NCI-H748 (cell line): ENCODE measurements around the gene RNF17.
A peak's percentile ranks its signal among the peaks of the same experiment; 100 is the strongest.

Experiments
- DNase-seq: peaks from one replicate; lab custom pipeline; 2025; ENCODE audit not compliant: unreplicated experiment; lab: John Stamatoyannopoulos, UW

Gene RNF17

GRCh38 chr13:24858953-24859352 is 95.0 kb downstream of the RNF17 start:
- no peak for DNase-seq

- DNase-seq = no peak
Measured at GRCh38 chr13:24860770-24861169, 96.8 kb downstream of the RNF17 start.

- no peak for DNase-seq
Measured at GRCh38 chr13:24861617-24862362, 97.8 kb downstream of the RNF17 start.

- no peak for DNase-seq
Measured at GRCh38 chr13:24863748-24864540, 100.0 kb downstream of the RNF17 start.

GRCh38 chr13:24864579-24864978 is 100.6 kb downstream of the RNF17 start:
- no peak for DNase-seq

GRCh38 chr13:24865163-24865953 is 101.4 kb downstream of the RNF17 start:
- DNase-seq = no peak

- DNase-seq = no peak
Measured at GRCh38 chr13:24866488-24866887, 102.5 kb downstream of the RNF17 start.

GRCh38 chr13:24868874-24869273 is 104.9 kb downstream of the RNF17 start:
- no peak for DNase-seq

- no peak for DNase-seq
Measured at GRCh38 chr13:24870380-24870760, 106.4 kb downstream of the RNF17 start.

GRCh38 chr13:24875566-24875965 is 111.6 kb downstream of the RNF17 start:
- DNase-seq = no peak

- no peak for DNase-seq
Measured at GRCh38 chr13:24877531-24877930, 113.6 kb downstream of the RNF17 start.

- no peak for DNase-seq
Measured at GRCh38 chr13:24878340-24878739, 114.4 kb downstream of the RNF17 start.

- no peak for DNase-seq
Measured at GRCh38 chr13:24882665-24883064, 118.7 kb downstream of the RNF17 start.

- DNase-seq = no peak
Measured at GRCh38 chr13:24887759-24888158, 123.8 kb downstream of the RNF17 start.

GRCh38 chr13:24888291-24888931 is 124.4 kb downstream of the RNF17 start:
- no peak for DNase-seq

- DNase-seq = no peak
Measured at GRCh38 chr13:24890256-24890655, 126.3 kb downstream of the RNF17 start.

- DNase-seq = no peak
Measured at GRCh38 chr13:24891476-24892108, 127.6 kb downstream of the RNF17 start.

- DNase-seq = no peak
Measured at GRCh38 chr13:24892829-24893228, 128.9 kb downstream of the RNF17 start.

GRCh38 chr13:24893863-24894262 is 129.9 kb downstream of the RNF17 start:
- peak; percentile 30 for DNase-seq

GRCh38 chr13:24894277-24894971 is 130.5 kb downstream of the RNF17 start:
- no peak for DNase-seq
